DOHH2 (cell line): ENCODE measurements around the gene SPSB1.

Experiments used
- H3F3A ChIP-seq: fragments of 200-600 bp; sonication (generic), shearing (Covaris generic); 2 replicates; pipeline ENCODE4 v1.6.0; 2016; ENCODE audit warnings: antibody characterized with exemption, mild to moderate bottlenecking; ENCODE audit not compliant: control insufficient read depth, insufficient read depth
- H3K27ac ChIP-seq: fragments of 200-600 bp; sonication (generic); 2 replicates; pipeline ENCODE4 v1.5.1; 2014; ENCODE audit warnings: low read depth, mild to moderate bottlenecking, low read length, moderate library complexity
- H3K27me3 ChIP-seq: fragments of 200-600 bp; sonication (generic); 2 replicates; pipeline ENCODE4 v1.6.1; 2014; ENCODE audit warnings: mild to moderate bottlenecking, low read length, mixed read lengths; ENCODE audit not compliant: control insufficient read depth
- H3K36me3 ChIP-seq: fragments of 200-600 bp; sonication (generic); 2 replicates; pipeline ENCODE4 v1.6.1; 2014; ENCODE audit warnings: mild to moderate bottlenecking, low read length, moderate library complexity, mixed read lengths; ENCODE audit not compliant: control insufficient read depth
- H3K4me1 ChIP-seq: fragments of 200-600 bp; sonication (generic); 2 replicates; pipeline ENCODE4 v1.6.1; 2014; ENCODE audit warnings: mild to moderate bottlenecking, low read length, mixed read lengths; ENCODE audit not compliant: control insufficient read depth
- H3K4me2 ChIP-seq: fragments of 200-600 bp; sonication (generic); 2 replicates; pipeline ENCODE4 v1.6.0; 2014; ENCODE audit warnings: mild to moderate bottlenecking, low read length, moderate library complexity
- H3K4me3 ChIP-seq: fragments of 200-600 bp; sonication (generic); 2 replicates; pipeline ENCODE4 v1.5.1; 2014; ENCODE audit warnings: mild to moderate bottlenecking, low read length, mixed read lengths
- H3K79me2 ChIP-seq: fragments of 200-600 bp; sonication (generic); 2 replicates; pipeline ENCODE4 v1.6.1; 2014; ENCODE audit warnings: mild to moderate bottlenecking, low read length, mixed read lengths; ENCODE audit not compliant: control insufficient read depth
- H3K9me2 ChIP-seq: fragments of 200-600 bp; sonication (generic); replicated peaks from 2 replicates; pipeline ENCODE4 v1.6.1; 2014; ENCODE audit warnings: mild to moderate bottlenecking, low read length, mixed read lengths; ENCODE audit not compliant: control insufficient read depth
- H3K9me3 ChIP-seq: fragments of 200-600 bp; sonication (generic); 2 replicates; pipeline ENCODE4 v1.6.1; 2014; ENCODE audit warnings: antibody characterized with exemption, low read length, mixed read lengths; ENCODE audit not compliant: control insufficient read depth, insufficient read depth
- H4K20me1 ChIP-seq: fragments of 200-600 bp; sonication (generic); 2 replicates; pipeline ENCODE4 v1.6.0; 2014; ENCODE audit warnings: low read depth, mild to moderate bottlenecking, antibody characterized with exemption, low read length, moderate library complexity; ENCODE audit not compliant: control insufficient read depth, insufficient read depth
- CTCF ChIP-seq: fragments of 200-600 bp; sonication (generic); IDR thresholded peaks from one replicate; pipeline ENCODE4 v1.5.1; 2014; ENCODE audit warnings: antibody characterized with exemption, mild to moderate bottlenecking, low read depth, low read length; ENCODE audit not compliant: poor library complexity, severe bottlenecking
- EZH2phosphoT487 ChIP-seq: fragments of 200-600 bp; sonication (generic); IDR thresholded peaks from 2 replicates; pipeline ENCODE4 v1.6.1; 2017; ENCODE audit warnings: borderline replicate concordance, mild to moderate bottlenecking, antibody characterized with exemption, low read length, moderate library complexity, mixed read lengths

Gene SPSB1

GRCh38 chr1:9263276-9263855, 29.3 kb upstream of the SPSB1 start:
- TF ChIP-seq EZH2phosphoT487: no peak
- no peak for TF ChIP-seq CTCF
- Histone ChIP-seq H3K4me1 (peaks cover 6% of the 10 kb centered on the region), H3K36me3 (no peaks in the 10 kb centered on the region; the same call in 1 of the 2 replicates), H3K9me3 (peaks cover 19% of the 10 kb centered on the region), H3K9me2 (no peaks in the 10 kb centered on the region), H3K27ac (no peak overlapping the region), H3K79me2 (peaks cover 20% of the 10 kb centered on the region), H3K27me3 (no peaks in the 10 kb centered on the region), H3K4me2 (no peak overlapping the region), H3F3A (peaks cover 8% of the 10 kb centered on the region), H4K20me1 (no peaks in the 10 kb centered on the region), H3K4me3 (no peak overlapping the region)

DNA sequence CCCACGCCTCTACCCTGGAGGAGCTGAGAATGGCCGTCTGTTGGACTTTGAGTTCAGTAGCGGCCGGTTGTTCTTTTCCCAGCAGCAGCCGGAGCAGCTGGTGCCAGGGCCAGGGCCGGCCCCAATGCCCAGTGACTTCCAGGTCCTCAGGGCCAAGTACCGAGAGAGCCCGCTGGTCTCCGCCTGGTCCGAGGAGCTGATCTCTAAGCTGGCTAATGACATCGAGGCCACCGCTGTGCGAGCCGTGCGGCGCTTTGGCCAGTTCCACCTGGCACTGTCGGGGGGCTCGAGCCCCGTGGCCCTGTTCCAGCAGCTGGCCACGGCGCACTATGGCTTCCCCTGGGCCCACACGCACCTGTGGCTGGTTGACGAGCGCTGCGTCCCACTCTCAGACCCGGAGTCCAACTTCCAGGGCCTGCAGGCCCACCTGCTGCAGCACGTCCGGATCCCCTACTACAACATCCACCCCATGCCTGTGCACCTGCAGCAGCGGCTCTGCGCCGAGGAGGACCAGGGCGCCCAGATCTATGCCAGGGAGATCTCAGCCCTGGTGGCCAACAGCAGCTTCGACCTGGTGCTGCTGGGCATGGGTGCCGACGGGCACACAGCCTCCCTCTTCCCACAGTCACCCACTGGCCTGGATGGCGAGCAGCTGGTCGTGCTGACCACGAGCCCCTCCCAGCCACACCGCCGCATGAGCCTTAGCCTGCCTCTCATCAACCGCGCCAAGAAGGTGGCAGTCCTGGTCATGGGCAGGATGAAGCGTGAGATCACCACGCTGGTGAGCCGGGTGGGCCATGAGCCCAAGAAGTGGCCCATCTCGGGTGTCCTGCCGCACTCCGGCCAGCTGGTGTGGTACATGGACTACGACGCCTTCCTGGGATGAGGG, 28.5 kb upstream of the SPSB1 start:
- Histone ChIP-seq H3K4me1 (peaks cover 6% of the 10 kb centered on the region), H3K9me3 (peaks cover 13% of the 10 kb centered on the region), H4K20me1 (no peaks in the 10 kb centered on the region), H3K36me3 (no peaks in the 10 kb centered on the region), H3K4me2 (no peak overlapping the region), H3K9me2 (no peaks in the 10 kb centered on the region), H3K27ac (no peak overlapping the region), H3K4me3 (no peak overlapping the region), H3F3A (peaks cover 4% of the 10 kb centered on the region), H3K79me2 (peaks cover 14% of the 10 kb centered on the region), H3K27me3 (no peaks in the 10 kb centered on the region)
- TF ChIP-seq CTCF (no peak), EZH2phosphoT487 (no peak)

- Histone ChIP-seq H4K20me1 (no peaks in the 10 kb centered on the region), H3K36me3 (no peaks in the 10 kb centered on the region), H3K4me3 (no peak overlapping the region), H3K9me2 (no peaks in the 10 kb centered on the region), H3K9me3 (peaks cover 5% of the 10 kb centered on the region; the same call in 1 of the 2 replicates), H3K27ac (no peak overlapping the region), H3K4me2 (no peak overlapping the region), H3K27me3 (no peaks in the 10 kb centered on the region), H3K79me2 (peaks cover 6% of the 10 kb centered on the region), H3F3A (no peaks in the 10 kb centered on the region), H3K4me1 (peaks cover 6% of the 10 kb centered on the region)
- no peak for TF ChIP-seq EZH2phosphoT487
- TF ChIP-seq CTCF: no peak
Observed at GRCh38 chr1:9265037-9265436, 27.7 kb upstream of the SPSB1 start.
